ENCODE data around the gene KLC3.

DNA sequence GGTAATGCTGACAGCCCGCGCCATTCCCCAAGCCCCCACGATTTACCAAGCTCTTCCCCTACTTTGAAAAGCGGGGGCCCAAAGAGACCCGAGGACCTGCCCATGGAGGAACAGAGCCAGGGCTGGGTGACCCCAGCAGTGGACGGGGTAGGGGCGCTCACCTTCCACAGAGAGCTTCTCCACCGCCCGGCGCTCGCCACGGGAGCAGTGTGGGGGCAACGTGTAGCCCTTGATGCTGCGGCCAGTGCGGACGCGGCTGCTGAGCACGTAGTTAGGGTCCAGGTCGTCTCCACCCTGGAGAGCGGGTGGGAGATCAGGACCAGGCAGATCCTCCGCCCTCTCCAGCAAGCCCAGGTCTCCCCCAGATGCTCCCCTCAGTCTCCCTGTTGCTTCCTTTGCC lies 25.2 kb upstream of the KLC3 start:
- TF ChIP-seq, protein P1, sequence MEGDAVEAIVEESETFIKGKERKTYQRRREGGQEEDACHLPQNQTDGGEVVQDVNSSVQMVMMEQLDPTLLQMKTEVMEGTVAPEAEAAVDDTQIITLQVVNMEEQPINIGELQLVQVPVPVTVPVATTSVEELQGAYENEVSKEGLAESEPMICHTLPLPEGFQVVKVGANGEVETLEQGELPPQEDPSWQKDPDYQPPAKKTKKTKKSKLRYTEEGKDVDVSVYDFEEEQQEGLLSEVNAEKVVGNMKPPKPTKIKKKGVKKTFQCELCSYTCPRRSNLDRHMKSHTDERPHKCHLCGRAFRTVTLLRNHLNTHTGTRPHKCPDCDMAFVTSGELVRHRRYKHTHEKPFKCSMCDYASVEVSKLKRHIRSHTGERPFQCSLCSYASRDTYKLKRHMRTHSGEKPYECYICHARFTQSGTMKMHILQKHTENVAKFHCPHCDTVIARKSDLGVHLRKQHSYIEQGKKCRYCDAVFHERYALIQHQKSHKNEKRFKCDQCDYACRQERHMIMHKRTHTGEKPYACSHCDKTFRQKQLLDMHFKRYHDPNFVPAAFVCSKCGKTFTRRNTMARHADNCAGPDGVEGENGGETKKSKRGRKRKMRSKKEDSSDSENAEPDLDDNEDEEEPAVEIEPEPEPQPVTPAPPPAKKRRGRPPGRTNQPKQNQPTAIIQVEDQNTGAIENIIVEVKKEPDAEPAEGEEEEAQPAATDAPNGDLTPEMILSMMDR (IDR thresholded peaks at IDR 0.05): no peak
- TF ChIP-seq POLR2A (IDR thresholded peaks at IDR 0.05): no peak

Measured in esophagus squamous epithelium (tissue), 4 donors.